ACC112 (cell line): ENCODE data around the gene NPHS2.
A peak's percentile ranks its signal among the peaks of the same experiment; 100 is the strongest.

Experiments used
- H2AFZ ChIP-seq: fragments of 200-600 bp; sonication (generic); one replicate; pipeline ENCODE4 v1.6.0; 2017; ENCODE audit warnings: antibody characterized with exemption, low read length; ENCODE audit not compliant: unreplicated experiment
- H3K27ac ChIP-seq: fragments of 200-600 bp; sonication (generic); 2 replicates; pipeline ENCODE4 v1.5.1; 2014; ENCODE audit warnings: low read depth, mild to moderate bottlenecking, antibody characterized with exemption, low read length, moderate library complexity
- H3K27me3 ChIP-seq: fragments of 200-600 bp; sonication (generic); 2 replicates; pipeline ENCODE4 v1.6.1; 2014; ENCODE audit warnings: mild to moderate bottlenecking, antibody characterized with exemption, low read length, moderate library complexity, mixed read lengths; ENCODE audit not compliant: insufficient read depth
- H3K36me3 ChIP-seq: fragments of 200-600 bp; sonication (generic); 2 replicates; pipeline ENCODE4 v1.6.1; 2016; ENCODE audit warnings: mild to moderate bottlenecking, antibody characterized with exemption, low read length, moderate library complexity, mixed read lengths; ENCODE audit not compliant: insufficient read depth
- H3K4me1 ChIP-seq: fragments of 200-600 bp; sonication (generic); one replicate; pipeline ENCODE4 v1.6.1; 2016; ENCODE audit warnings: low read length, mixed read lengths; ENCODE audit not compliant: insufficient read depth, unreplicated experiment, control insufficient read depth
- H3K4me3 ChIP-seq: fragments of 200-600 bp; sonication (generic); 2 replicates; pipeline ENCODE4 v1.5.1; 2014; ENCODE audit warnings: mild to moderate bottlenecking, low read depth, low read length
- H3K79me2 ChIP-seq: fragments of 200-600 bp; sonication (generic); one replicate; pipeline ENCODE4 v1.6.0; 2016; ENCODE audit warnings: low read length; ENCODE audit not compliant: control insufficient read depth, unreplicated experiment, insufficient read depth

Gene NPHS2

GRCh38 chr1:179587336-179587735 is 11.6 kb upstream of the NPHS2 start:
- no peaks in the 10 kb centered on the region for H3K79me2 ChIP-seq
- H2AFZ ChIP-seq, result no peak overlapping the region
- H3K27me3 ChIP-seq, result peaks cover 57% of the 10 kb centered on the region
- no peaks in the 10 kb centered on the region for H3K4me1 ChIP-seq
- H3K4me3 ChIP-seq, result no peak overlapping the region
- no peaks in the 10 kb centered on the region for H3K36me3 ChIP-seq
- H3K27ac ChIP-seq, result no peak overlapping the region

- peak overlapping the region; percentile 33; the same call in 1 of the 2 replicates for H3K4me3 ChIP-seq
- no peak overlapping the region for H2AFZ ChIP-seq
- no peaks in the 10 kb centered on the region for H3K79me2 ChIP-seq
- peaks cover 52% of the 10 kb centered on the region for H3K27me3 ChIP-seq
- no peak overlapping the region for H3K27ac ChIP-seq
- H3K36me3 ChIP-seq, result no peaks in the 10 kb centered on the region
- no peaks in the 10 kb centered on the region for H3K4me1 ChIP-seq
Measured at GRCh38 chr1:179586107-179586823, 10.5 kb upstream of the NPHS2 start.

GRCh38 chr1:179583771-179584320 is 8.1 kb upstream of the NPHS2 start:
- H3K27me3 ChIP-seq, result peaks cover 46% of the 10 kb centered on the region
- H3K27ac ChIP-seq, result no peak overlapping the region
- H3K4me1 ChIP-seq, result no peaks in the 10 kb centered on the region
- no peaks in the 10 kb centered on the region for H3K79me2 ChIP-seq
- no peak overlapping the region for H3K4me3 ChIP-seq
- H2AFZ ChIP-seq, result no peak overlapping the region
- H3K36me3 ChIP-seq, result no peaks in the 10 kb centered on the region

- H3K27ac ChIP-seq, result no peak overlapping the region
- H2AFZ ChIP-seq, result no peak overlapping the region
- H3K4me3 ChIP-seq, result no peak overlapping the region
- H3K36me3 ChIP-seq, result no peaks in the 10 kb centered on the region
- peaks cover 63% of the 10 kb centered on the region for H3K27me3 ChIP-seq
- H3K4me1 ChIP-seq, result no peaks in the 10 kb centered on the region
- no peaks in the 10 kb centered on the region for H3K79me2 ChIP-seq
Measured at GRCh38 chr1:179576509-179576908, 761 bp upstream of the NPHS2 start.

- H3K4me1 ChIP-seq, result no peaks in the 10 kb centered on the region
- no peaks in the 10 kb centered on the region for H3K79me2 ChIP-seq
- no peaks in the 10 kb centered on the region for H3K27me3 ChIP-seq
- no peak overlapping the region for H3K27ac ChIP-seq
- no peak overlapping the region for H2AFZ ChIP-seq
- H3K36me3 ChIP-seq, result no peaks in the 10 kb centered on the region
- no peak overlapping the region for H3K4me3 ChIP-seq
Measured at GRCh38 chr1:179558078-179558477, 17.7 kb downstream of the NPHS2 start.

GRCh38 chr1:179554427-179554826 is 21.3 kb downstream of the NPHS2 start:
- Histone ChIP-seq H3K79me2 (no peaks in the 10 kb centered on the region), H2AFZ (no peak overlapping the region), H3K4me1 (no peaks in the 10 kb centered on the region), H3K27ac (no peak overlapping the region), H3K4me3 (no peak overlapping the region), H3K36me3 (no peaks in the 10 kb centered on the region), H3K27me3 (no peaks in the 10 kb centered on the region)

GRCh38 chr1:179550746-179551682 is 24.7 kb downstream of the NPHS2 start:
- H3K4me3 ChIP-seq, result no peak overlapping the region
- peak overlapping the region; percentile 37; the same call in 1 of the 2 replicates for H3K27ac ChIP-seq
- no peaks in the 10 kb centered on the region for H3K36me3 ChIP-seq
- no peaks in the 10 kb centered on the region for H3K27me3 ChIP-seq
- H2AFZ ChIP-seq, result no peak overlapping the region
- H3K79me2 ChIP-seq, result no peaks in the 10 kb centered on the region
- H3K4me1 ChIP-seq, result no peaks in the 10 kb centered on the region

GRCh38 chr1:179549368-179549700 is 26.4 kb downstream of the NPHS2 start:
- no peaks in the 10 kb centered on the region for H3K36me3 ChIP-seq
- H3K79me2 ChIP-seq, result no peaks in the 10 kb centered on the region
- no peaks in the 10 kb centered on the region for H3K4me1 ChIP-seq
- H3K27me3 ChIP-seq, result no peaks in the 10 kb centered on the region
- H3K27ac ChIP-seq, result no peak overlapping the region
- H2AFZ ChIP-seq, result no peak overlapping the region
- H3K4me3 ChIP-seq, result no peak overlapping the region

- Histone ChIP-seq H3K27ac (no peak overlapping the region), H3K27me3 (no peaks in the 10 kb centered on the region), H2AFZ (no peak overlapping the region), H3K4me1 (no peaks in the 10 kb centered on the region), H3K4me3 (no peak overlapping the region), H3K36me3 (no peaks in the 10 kb centered on the region), H3K79me2 (no peaks in the 10 kb centered on the region)
Measured at GRCh38 chr1:179548666-179549367, 26.9 kb downstream of the NPHS2 start.

- Histone ChIP-seq H3K36me3 (no peaks in the 10 kb centered on the region), H3K27ac (no peak overlapping the region), H3K27me3 (no peaks in the 10 kb centered on the region; the same call in 1 of the 2 replicates), H3K4me3 (no peak overlapping the region), H3K4me1 (no peaks in the 10 kb centered on the region), H2AFZ (no peak overlapping the region), H3K79me2 (no peaks in the 10 kb centered on the region)
Measured at GRCh38 chr1:179547021-179547535, 28.7 kb downstream of the NPHS2 start.
